IPS-NIHi7 (cell line): ENCODE results near the gene ABCC5.

Source experiments
- DNase-seq: peaks from one replicate; pipeline ENCODE4 v3.0.0; 2012; ENCODE audit warnings: mixed read lengths; ENCODE audit errors: extremely low spot score

The ABCC5 gene

GRCh38 chr3:183975981-183976662 lies 41.6 kb downstream of the ABCC5 start:
- no peak for DNase-seq

- no peak for DNase-seq
Observed at GRCh38 chr3:183968666-183969245, 48.9 kb downstream of the ABCC5 start.

GRCh38 chr3:183967693-183968092 lies 50.0 kb downstream of the ABCC5 start:
- DNase-seq, result no peak

GRCh38 chr3:183966361-183966791 lies 51.3 kb downstream of the ABCC5 start:
- DNase-seq, result no peak

GRCh38 chr3:183962807-183963206 lies 54.9 kb downstream of the ABCC5 start:
- no peak for DNase-seq

GRCh38 chr3:183959214-183959613 lies 58.5 kb downstream of the ABCC5 start:
- no peak for DNase-seq

GRCh38 chr3:183958775-183959174 lies 58.9 kb downstream of the ABCC5 start:
- no peak for DNase-seq

GRCh38 chr3:183958226-183958625 lies 59.5 kb downstream of the ABCC5 start:
- DNase-seq, result no peak

GRCh38 chr3:183954875-183955274 lies 62.8 kb downstream of the ABCC5 start:
- DNase-seq, result peak; percentile 59

- no peak for DNase-seq
Observed at GRCh38 chr3:183953471-183954070, 64.1 kb downstream of the ABCC5 start.

GRCh38 chr3:183951459-183951858 lies 66.2 kb downstream of the ABCC5 start:
- DNase-seq, result no peak

GRCh38 chr3:183949690-183950089 lies 68.0 kb downstream of the ABCC5 start:
- no peak for DNase-seq

- DNase-seq, result no peak
Observed at GRCh38 chr3:183946037-183946436, 71.6 kb downstream of the ABCC5 start.

- DNase-seq, result no peak
Observed at GRCh38 chr3:183944775-183945174, 72.9 kb downstream of the ABCC5 start.

- no peak for DNase-seq
Observed at GRCh38 chr3:183943739-183944138, 73.9 kb downstream of the ABCC5 start.

- no peak for DNase-seq
Observed at GRCh38 chr3:183941216-183941615, 76.5 kb downstream of the ABCC5 start.

- no peak for DNase-seq
Observed at GRCh38 chr3:183937601-183938286, 79.9 kb downstream of the ABCC5 start.

GRCh38 chr3:183933160-183933559 lies 84.5 kb downstream of the ABCC5 start:
- DNase-seq, result no peak

- no peak for DNase-seq
Observed at GRCh38 chr3:183931881-183932280, 85.8 kb downstream of the ABCC5 start.

- DNase-seq, result no peak
Observed at GRCh38 chr3:183930086-183930485, 87.6 kb downstream of the ABCC5 start.

GRCh38 chr3:183927059-183927458 lies 90.6 kb downstream of the ABCC5 start:
- DNase-seq, result no peak

GRCh38 chr3:183924956-183925355 lies 92.7 kb downstream of the ABCC5 start:
- DNase-seq, result no peak

- DNase-seq, result no peak
Observed at GRCh38 chr3:183924543-183924942, 93.1 kb downstream of the ABCC5 start.
